Right renal pelvis (tissue), 4 donors: ENCODE data around the gene GAS6. TPM values are rescaled to one million over a fixed set of nuclear protein-coding genes. Genes with fewer than 3 reads are reported as not detected.
"Not testable (repeated sequence)": the region's sequence is repeated elsewhere in the genome, so short reads cannot be mapped to it uniquely, and the experiment has no call there.

Experiments used
- DNase-seq, 4 donors: peaks; one replicate each; pipeline ENCODE4 v3.0.0-alpha.2; 2013; ENCODE audit warnings: low read depth in 4 of 4, low spot score in 3 of 4, missing footprints in 1 of 4
- polyA plus RNA-seq, 4 donors: library from polyadenylated mRNA; unstranded; fragments of 120-200 nt; gene quantifications; one replicate each; pipeline ENCODE4 v1.2.1, GENCODE V29; 2013; ENCODE audit not compliant: insufficient read length in 4 of 4

The GAS6 gene
- polyA plus RNA-seq, 4 donors = 26.2 to 41.4 (median 27.7) TPM

- DNase-seq = no peak
Measured at GRCh38 chr13:113874579-113875428, 10.9 kb upstream of the GAS6 start.

DNA sequence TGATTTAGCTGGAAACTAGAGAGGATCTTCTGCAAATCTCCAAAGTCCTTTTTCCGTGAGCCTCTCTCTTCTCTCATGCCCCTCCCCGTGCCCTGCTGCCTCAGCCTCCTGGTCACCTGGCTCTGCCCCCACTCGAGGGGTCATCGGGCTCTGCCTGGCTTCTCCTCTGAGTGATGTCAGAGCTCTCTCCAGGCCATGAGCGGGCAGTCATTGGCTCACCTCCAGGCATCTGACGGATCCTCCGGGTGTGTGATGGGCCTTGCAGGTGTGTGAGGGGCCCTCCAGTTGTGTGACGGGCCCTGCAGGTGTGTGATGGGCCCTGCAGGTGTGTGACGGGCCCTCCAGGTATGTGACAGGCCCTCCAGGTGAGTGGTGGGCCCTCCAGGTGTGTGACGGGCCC, 10.3 kb upstream of the GAS6 start:
- no peak for DNase-seq

DNA sequence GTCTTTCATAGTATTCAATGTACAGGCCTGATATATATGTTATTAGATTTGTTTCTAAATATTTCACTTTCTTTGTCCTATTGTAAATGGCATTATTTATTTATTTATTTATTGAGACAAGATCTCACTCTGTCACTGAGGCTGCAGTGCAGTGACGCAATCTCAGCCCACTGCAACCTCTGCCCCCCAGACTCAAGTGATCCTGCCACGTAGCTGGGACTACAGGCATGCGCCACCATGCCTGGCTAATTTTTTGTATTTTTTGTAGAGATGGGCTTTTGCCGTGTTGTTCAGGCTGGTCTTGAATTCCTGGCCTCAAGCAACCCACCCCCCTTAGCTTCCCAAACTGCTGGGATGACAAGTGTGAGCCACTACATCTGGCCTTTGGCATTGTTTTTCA, 5.4 kb upstream of the GAS6 start:
- DNase-seq = no peak

GRCh38 chr13:113867913-113868312, 4.0 kb upstream of the GAS6 start:
- DNase-seq = not testable (repeated sequence)

DNA sequence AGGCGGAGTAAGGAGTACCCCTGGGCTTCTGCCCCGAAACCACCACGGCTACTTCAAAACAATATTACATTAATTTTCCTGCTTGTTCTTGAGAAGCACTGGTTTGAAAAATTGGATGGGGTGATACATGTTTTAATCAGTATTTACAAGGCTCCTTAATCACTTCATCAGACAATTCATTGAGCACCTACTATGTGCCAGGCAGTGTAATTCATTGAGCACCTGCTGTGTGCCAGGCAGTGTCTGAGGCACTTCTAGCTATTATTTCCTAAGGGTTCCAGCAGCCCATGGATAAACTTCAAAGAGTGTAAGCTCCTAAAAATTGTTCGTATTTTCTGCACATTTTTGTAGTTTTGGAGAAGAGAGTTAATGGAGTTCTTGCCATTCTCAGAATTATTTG, 1.6 kb upstream of the GAS6 start:
- DNase-seq = no peak

GRCh38 chr13:113864273-113864890, 506 bp upstream of the GAS6 start:
- DNase-seq = no peak

DNA sequence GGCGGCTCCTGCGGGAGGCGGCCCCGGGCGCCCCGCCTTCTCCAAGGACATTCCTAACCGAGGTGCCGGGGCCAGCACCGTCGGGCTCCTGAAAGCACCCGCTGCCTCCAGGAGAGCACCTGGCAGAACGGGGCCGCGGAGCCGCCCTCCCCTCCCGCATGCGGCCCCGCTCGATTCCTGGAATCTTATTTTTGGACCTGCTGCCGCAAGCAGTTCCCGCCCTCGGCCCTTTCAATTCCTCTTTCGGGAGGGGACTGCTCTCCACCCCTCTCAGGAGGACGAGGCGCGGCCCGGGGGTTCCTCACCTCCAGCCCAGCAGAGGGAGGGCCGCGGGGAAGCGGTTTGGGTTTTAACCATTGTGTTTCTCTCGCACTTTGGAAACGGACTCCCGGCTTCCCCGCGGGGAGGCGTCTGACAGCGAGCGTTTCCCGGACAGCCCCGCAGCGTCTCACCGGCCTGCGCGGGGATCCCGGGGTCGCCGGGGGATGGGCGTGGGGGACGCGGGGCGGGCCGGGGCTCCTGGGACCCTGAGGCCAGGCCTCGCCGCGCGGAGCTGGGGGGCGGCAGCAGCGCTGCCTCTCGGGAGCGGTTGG, 849 bp downstream of the GAS6 start:
- DNase-seq = no peak

DNA sequence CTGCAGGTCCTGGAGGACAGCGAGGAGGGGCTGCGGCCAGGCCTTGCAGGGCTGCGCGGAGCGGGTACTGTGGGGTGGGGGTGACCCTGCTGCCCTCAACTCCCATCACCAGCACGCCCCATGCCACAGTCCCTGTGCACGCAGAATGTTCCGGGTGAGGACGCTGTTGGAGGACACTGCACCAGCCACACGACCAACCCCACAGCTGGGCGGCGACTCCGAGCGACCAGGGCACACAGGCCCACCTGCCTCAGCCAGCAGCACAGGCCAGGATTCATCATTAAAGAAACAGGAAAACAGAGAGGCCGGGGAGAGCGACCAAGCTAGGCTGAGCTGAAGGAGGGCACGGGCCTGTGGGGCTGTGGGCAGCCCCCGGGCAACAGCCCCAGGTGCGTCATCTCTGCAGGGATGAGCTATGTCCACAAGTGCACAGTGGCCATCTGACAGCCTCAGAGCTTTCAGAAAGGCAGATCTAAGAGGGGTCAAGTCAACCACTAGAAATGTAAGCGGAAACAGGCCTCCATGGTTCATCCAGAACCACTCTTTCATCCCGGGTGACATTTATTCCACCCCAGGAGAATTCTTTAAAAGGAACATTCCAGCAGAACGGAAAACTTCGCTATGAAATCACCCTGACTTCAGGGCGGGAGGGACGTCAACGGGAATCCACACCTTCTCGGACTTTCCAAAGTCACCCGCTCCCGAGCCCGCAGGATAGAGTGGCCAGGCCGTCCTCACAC, 1.5 kb downstream of the GAS6 start:
- no peak for DNase-seq

- no peak for DNase-seq
Measured at GRCh38 chr13:113861433-113862030, 2.3 kb downstream of the GAS6 start.

GRCh38 chr13:113860665-113861432, 3.0 kb downstream of the GAS6 start:
- DNase-seq = peak in 1 of 4 donors; percentile 39

- no peak for DNase-seq
Measured at GRCh38 chr13:113860051-113860664, 3.7 kb downstream of the GAS6 start.

DNA sequence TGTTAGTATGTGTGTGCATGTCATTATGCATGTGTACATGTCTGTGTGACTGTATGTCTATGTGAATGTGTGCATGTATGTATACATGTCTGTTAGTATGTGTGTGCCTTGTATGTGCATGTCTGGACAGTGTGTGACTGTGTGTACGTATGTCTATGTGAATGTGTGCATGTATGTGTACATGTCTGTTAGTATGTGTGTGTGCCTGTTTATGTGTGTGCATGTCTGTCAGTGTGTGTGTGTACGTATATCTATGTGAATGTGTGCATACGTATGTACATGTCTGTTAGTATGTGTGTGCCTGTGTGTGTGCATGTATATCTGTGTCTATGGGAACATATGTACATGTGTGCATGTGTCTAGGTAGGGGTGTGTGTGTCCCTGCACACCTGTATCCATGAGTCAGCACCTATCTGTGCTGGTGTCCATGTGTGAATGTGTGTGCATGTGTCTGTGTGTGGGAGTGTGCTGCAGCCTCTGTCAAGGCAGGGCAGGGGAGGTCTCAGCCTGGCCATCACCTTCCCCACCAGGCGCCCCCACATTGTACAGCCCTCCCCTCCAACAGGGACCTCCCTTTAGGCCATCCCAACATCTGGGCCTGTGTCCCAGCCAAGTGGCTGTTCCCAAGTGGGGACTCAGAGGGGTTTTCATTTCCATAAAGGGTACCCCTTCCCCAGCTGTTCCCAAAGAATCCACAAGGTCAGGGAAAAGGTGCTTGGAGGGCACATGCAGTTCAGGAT, 4.4 kb downstream of the GAS6 start:
- DNase-seq = no peak

- no peak for DNase-seq
Measured at GRCh38 chr13:113857531-113858195, 6.2 kb downstream of the GAS6 start.

DNA sequence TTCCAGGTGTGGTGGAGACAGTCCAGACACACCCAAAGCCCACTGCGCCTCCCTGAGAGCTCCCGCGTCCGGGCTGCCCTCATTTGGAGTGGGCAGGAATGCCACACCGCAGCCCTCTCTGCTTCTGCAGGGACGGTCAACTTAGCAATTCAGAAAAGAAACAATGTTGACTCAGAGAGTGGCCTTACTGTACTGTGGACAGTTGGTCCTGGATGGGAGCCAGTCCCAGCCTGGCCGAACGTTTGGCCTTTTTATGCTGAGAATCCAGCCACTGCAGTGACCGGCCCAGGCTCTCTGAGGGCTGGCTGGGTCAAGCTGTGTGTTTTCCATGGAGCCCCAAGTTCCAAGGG, 7.2 kb downstream of the GAS6 start:
- DNase-seq = no peak

- no peak for DNase-seq
Measured at GRCh38 chr13:113855931-113856715, 7.8 kb downstream of the GAS6 start.

- no peak for DNase-seq
Measured at GRCh38 chr13:113855012-113855921, 8.6 kb downstream of the GAS6 start.
